OCI-LY3 (cell line): ENCODE results near the gene RNU6-1.

Source experiments
- H2AFZ ChIP-seq: fragments of 200-600, 300-600 bp; shearing (Covaris generic); 2 replicates; pipeline ENCODE4 v1.6.0; 2014; ENCODE audit warnings: antibody characterized with exemption, low read depth, low read length
- H3K27ac ChIP-seq: fragments of 200-600, 300-600 bp; sonication (generic); 2 replicates; pipeline ENCODE4 v1.5.1; 2014; ENCODE audit warnings: mild to moderate bottlenecking, low read length, moderate library complexity, mixed read lengths
- H3K27me3 ChIP-seq: fragments of 200-600, 300-600 bp; sonication (generic); 2 replicates; pipeline ENCODE4 v1.6.1; 2014; ENCODE audit warnings: low read depth, low read length, mixed read lengths
- H3K36me3 ChIP-seq: fragments of 200-600, 300-600 bp; sonication (generic); replicated peaks from 2 replicates; pipeline ENCODE3; 2014; ENCODE audit warnings: low read depth, low read length, mixed read lengths
- H3K4me1 ChIP-seq: fragments of 300-600, 200-600 bp; sonication (generic); 2 replicates; pipeline ENCODE4 v1.6.1; 2014; ENCODE audit warnings: low read length, mixed read lengths
- H3K4me2 ChIP-seq: fragments of 200-600, 300-600 bp; sonication (generic); 2 replicates; pipeline ENCODE4 v1.6.1; 2014; ENCODE audit warnings: low read length, mixed read lengths
- H3K4me3 ChIP-seq: fragments of 300-600, 200-600 bp; sonication (generic); 2 replicates; pipeline ENCODE4 v1.5.1; 2014; ENCODE audit warnings: antibody characterized with exemption, mild to moderate bottlenecking, low read length, moderate library complexity
- H3K79me2 ChIP-seq: fragments of 300-600, 200-600 bp; shearing (Covaris generic); 2 replicates; pipeline ENCODE4 v1.6.1; 2014; ENCODE audit warnings: mild to moderate bottlenecking, low read length, mixed read lengths
- H3K9ac ChIP-seq: fragments of 300-600, 200-600 bp; shearing (Covaris generic); 2 replicates; pipeline ENCODE4 v1.6.0; 2014; ENCODE audit warnings: mild to moderate bottlenecking, low read length, moderate library complexity
- H3K9me3 ChIP-seq: fragments of 200-600, 300-600 bp; shearing (Covaris generic); 2 replicates; pipeline ENCODE4 v1.6.1; 2014; ENCODE audit warnings: low read length, mixed read lengths; ENCODE audit not compliant: insufficient read depth
- H4K20me1 ChIP-seq: fragments of 200-600, 300-600 bp; sonication (generic); 2 replicates; pipeline ENCODE4 v1.6.1; 2016; ENCODE audit warnings: low read length, mixed read lengths; ENCODE audit not compliant: insufficient read depth
- CTCF ChIP-seq: fragments of 200-600, 300-600 bp; sonication (generic); IDR thresholded peaks from 2 replicates; pipeline ENCODE4 v1.5.1; 2014; ENCODE audit warnings: antibody characterized with exemption, low read length, low read depth
- EZH2phosphoT487 ChIP-seq: fragments of 200-600 bp; shearing (Covaris generic); IDR thresholded peaks from 2 replicates; pipeline ENCODE4 v1.6.1; 2018; ENCODE audit warnings: antibody characterized with exemption, mixed run types, low read depth

Gene RNU6-1

DNA sequence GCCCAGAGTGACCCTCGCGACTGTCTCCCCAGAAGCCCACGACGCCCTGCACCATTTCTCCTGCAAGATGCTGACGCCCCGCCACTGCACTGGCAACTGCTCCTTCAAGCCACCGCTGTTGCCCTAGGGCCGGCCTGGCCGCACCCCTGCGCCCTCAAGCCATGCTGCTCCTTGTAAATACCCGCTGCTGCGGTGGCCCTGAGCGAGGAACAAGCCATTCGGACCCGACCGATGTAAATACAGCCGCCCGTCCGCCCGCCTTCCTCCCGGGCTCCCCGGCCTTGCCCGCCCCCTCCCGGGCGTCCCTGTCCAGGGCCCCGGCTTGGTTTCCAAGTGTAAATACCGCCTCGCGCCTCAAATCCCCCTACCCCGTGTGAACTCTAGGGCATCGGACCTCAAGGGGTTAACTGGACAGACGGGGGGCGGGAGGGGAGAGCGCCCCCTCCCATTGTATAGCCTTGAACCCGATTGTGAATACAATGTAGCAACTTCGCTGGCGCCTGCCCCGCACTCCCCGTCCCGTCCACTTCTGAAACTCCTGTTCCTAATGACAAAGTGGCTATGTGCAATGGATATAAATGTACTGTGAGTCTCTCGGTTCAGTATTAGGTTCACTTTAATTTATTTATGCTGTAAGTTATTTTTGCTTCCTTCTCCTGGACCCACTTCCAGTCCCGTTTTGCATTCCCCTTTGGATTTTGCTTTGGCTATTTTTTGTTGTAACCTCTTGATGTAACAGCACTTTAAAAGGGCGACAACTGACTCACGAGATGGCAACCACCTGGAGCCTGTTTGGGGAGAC is 5.9 kb downstream of the RNU6-1 start:
- H3K27me3 ChIP-seq = peaks cover 42% of the 10 kb centered on the region
- peak overlapping the region; percentile 80 for H3K4me3 ChIP-seq
- TF ChIP-seq EZH2phosphoT487 = no peak
- peak; percentile 91 for TF ChIP-seq CTCF
- peaks cover 12% of the 10 kb centered on the region for H3K4me1 ChIP-seq
- H3K79me2 ChIP-seq = no peaks in the 10 kb centered on the region
- peak overlapping the region; percentile 28 for H3K9ac ChIP-seq
- H3K4me2 ChIP-seq = peak overlapping the region; percentile 97
- H3K36me3 ChIP-seq = no peaks in the 10 kb centered on the region
- H3K27ac ChIP-seq = no peak overlapping the region
- H2AFZ ChIP-seq = peak overlapping the region; percentile 54; the same call in 1 of the 2 replicates
- H4K20me1 ChIP-seq = no peaks in the 10 kb centered on the region
- no peaks in the 10 kb centered on the region for H3K9me3 ChIP-seq

GRCh38 chr15:67832897-67833709 is 6.7 kb downstream of the RNU6-1 start:
- Histone ChIP-seq H3K4me3 (peak overlapping the region; percentile 80), H3K36me3 (no peaks in the 10 kb centered on the region), H3K79me2 (no peaks in the 10 kb centered on the region), H3K27ac (no peak overlapping the region), H3K9me3 (no peaks in the 10 kb centered on the region), H3K27me3 (peaks cover 42% of the 10 kb centered on the region), H4K20me1 (no peaks in the 10 kb centered on the region), H3K9ac (peak overlapping the region; percentile 28; the same call in 1 of the 2 replicates), H3K4me2 (peak overlapping the region; percentile 97), H3K4me1 (peaks cover 11% of the 10 kb centered on the region), H2AFZ (peak overlapping the region; percentile 54; the same call in 1 of the 2 replicates)
- TF ChIP-seq CTCF (no peak), EZH2phosphoT487 (no peak)

DNA sequence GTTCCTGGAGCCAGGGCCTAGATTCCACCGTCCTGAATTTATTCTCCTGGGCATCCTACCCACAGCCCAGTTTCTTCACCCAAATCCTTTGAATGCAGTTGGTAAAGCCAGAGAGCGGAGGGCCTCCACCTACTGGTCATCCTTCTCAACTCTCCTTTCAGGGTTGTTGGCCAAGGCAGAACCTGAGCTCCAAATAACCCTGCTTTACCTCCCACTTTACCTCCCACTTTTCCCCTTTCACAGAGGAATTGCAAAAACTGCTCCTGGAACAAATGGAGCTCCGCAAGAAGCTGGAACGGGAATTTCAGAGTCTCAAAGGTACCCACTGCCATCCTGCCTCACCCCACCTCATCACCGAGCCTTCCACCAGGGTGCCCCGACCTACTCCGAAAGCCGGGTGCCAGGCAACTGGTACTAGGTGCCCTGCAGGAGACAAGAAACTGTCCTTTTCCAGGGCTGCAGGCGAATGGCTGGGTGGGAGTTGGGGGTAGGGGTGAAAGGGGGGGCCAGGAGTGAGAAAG is 7.8 kb downstream of the RNU6-1 start:
- Histone ChIP-seq H3K9ac (no peak overlapping the region), H3K27me3 (peaks cover 35% of the 10 kb centered on the region), H4K20me1 (no peaks in the 10 kb centered on the region), H3K4me1 (peaks cover 11% of the 10 kb centered on the region), H3K36me3 (no peaks in the 10 kb centered on the region), H3K4me3 (no peak overlapping the region), H3K79me2 (no peaks in the 10 kb centered on the region), H2AFZ (no peak overlapping the region), H3K27ac (no peak overlapping the region), H3K4me2 (no peak overlapping the region), H3K9me3 (no peaks in the 10 kb centered on the region)
- peak; percentile 54 for TF ChIP-seq CTCF
- no peak for TF ChIP-seq EZH2phosphoT487

- Histone ChIP-seq H2AFZ (no peak overlapping the region), H3K4me2 (no peak overlapping the region), H3K4me1 (peaks cover 11% of the 10 kb centered on the region), H3K27me3 (peaks cover 35% of the 10 kb centered on the region), H3K27ac (no peak overlapping the region), H3K9ac (no peak overlapping the region), H3K9me3 (no peaks in the 10 kb centered on the region), H4K20me1 (no peaks in the 10 kb centered on the region), H3K79me2 (no peaks in the 10 kb centered on the region), H3K36me3 (no peaks in the 10 kb centered on the region), H3K4me3 (no peak overlapping the region)
- TF ChIP-seq EZH2phosphoT487 (no peak), CTCF (no peak)
These were observed 8.5 kb downstream of the RNU6-1 start for GRCh38 chr15:67831363-67831762.
